ENCODE results near the gene FASTKD3.
"Not testable (repeated sequence)": the region's sequence is repeated elsewhere in the genome, so short reads cannot be mapped to it uniquely, and the experiment has no call there.

DNA sequence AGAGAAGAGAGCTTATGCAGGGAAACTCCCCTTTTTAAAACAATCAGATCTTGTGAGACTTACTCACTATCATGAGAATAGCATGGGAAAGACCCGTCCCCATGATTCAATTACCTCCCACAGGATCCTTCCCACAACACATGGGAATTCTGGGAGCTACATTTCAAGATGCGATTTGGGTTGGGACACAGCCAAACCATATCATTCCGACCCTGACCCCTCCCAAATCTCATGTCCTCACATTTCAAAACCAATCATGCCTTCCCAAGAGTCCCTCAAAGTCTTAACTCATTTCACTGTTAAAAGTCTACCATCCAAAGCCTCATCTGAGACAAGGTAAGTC is 42.6 kb upstream of the FASTKD3 start:
- TF ChIP-seq, protein P1, sequence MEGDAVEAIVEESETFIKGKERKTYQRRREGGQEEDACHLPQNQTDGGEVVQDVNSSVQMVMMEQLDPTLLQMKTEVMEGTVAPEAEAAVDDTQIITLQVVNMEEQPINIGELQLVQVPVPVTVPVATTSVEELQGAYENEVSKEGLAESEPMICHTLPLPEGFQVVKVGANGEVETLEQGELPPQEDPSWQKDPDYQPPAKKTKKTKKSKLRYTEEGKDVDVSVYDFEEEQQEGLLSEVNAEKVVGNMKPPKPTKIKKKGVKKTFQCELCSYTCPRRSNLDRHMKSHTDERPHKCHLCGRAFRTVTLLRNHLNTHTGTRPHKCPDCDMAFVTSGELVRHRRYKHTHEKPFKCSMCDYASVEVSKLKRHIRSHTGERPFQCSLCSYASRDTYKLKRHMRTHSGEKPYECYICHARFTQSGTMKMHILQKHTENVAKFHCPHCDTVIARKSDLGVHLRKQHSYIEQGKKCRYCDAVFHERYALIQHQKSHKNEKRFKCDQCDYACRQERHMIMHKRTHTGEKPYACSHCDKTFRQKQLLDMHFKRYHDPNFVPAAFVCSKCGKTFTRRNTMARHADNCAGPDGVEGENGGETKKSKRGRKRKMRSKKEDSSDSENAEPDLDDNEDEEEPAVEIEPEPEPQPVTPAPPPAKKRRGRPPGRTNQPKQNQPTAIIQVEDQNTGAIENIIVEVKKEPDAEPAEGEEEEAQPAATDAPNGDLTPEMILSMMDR (IDR thresholded peaks at IDR 0.05) = not testable (repeated sequence)
- not testable (repeated sequence) for TF ChIP-seq POLR2A (IDR thresholded peaks at IDR 0.05)

Measured in esophagus squamous epithelium (tissue), 4 donors.